ENCODE data around the gene MYO9A.

DNA sequence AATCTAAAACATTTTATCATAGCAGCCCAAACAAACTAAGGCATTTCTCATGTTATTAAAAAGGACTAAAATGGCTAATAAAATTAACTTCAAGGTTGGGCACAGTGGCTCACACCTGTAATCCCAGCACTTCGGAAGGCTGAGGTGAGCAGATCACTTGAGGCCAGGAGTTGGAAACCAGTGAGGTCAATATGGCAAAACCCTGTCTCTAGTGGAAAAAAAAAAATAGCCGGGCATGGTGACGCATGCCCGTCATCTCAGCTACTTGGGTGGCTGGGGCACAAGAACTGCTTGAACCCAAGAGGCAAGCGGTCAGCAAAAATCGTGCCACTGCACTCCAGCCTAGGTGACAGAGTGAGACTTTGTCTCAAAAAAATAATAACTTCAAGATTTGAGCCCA is 197.4 kb downstream of the MYO9A start:
- TF ChIP-seq, protein P1, sequence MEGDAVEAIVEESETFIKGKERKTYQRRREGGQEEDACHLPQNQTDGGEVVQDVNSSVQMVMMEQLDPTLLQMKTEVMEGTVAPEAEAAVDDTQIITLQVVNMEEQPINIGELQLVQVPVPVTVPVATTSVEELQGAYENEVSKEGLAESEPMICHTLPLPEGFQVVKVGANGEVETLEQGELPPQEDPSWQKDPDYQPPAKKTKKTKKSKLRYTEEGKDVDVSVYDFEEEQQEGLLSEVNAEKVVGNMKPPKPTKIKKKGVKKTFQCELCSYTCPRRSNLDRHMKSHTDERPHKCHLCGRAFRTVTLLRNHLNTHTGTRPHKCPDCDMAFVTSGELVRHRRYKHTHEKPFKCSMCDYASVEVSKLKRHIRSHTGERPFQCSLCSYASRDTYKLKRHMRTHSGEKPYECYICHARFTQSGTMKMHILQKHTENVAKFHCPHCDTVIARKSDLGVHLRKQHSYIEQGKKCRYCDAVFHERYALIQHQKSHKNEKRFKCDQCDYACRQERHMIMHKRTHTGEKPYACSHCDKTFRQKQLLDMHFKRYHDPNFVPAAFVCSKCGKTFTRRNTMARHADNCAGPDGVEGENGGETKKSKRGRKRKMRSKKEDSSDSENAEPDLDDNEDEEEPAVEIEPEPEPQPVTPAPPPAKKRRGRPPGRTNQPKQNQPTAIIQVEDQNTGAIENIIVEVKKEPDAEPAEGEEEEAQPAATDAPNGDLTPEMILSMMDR (IDR thresholded peaks at IDR 0.05; ENCODE audit: low read depth, low read length): no peak
- TF ChIP-seq POLR2A (IDR thresholded peaks at IDR 0.05; ENCODE audit: extremely low read depth, insufficient read length): no peak
